Prostate gland (tissue), 2 donors: ENCODE measurements around the gene CCL19. TPM values are rescaled to one million over a fixed set of nuclear protein-coding genes. Genes with fewer than 3 reads are reported as not detected.

ENCODE experiments used
- DNase-seq: peaks from one replicate; pipeline ENCODE4 v3.0.0-alpha.2; 2019; ENCODE audit warnings: low spot score
- H3K27ac ChIP-seq, 2 donors: fragments of 200-600 bp; sonication (generic); 2 replicates each; pipeline ENCODE4 v1.5.1; 2017 to 2019
- H3K27me3 ChIP-seq: fragments of 200-600 bp; sonication (generic); replicated peaks from 2 replicates; pipeline ENCODE4 v1.5.1; 2019; ENCODE audit not compliant: insufficient read depth
- H3K36me3 ChIP-seq, 2 donors: fragments of 200-600 bp; sonication (generic); 1 replicate in 1 of 2; 2 replicates in 1 of 2; pipeline versions ENCODE4 v1.5.1 to v1.8.1; 2017 to 2019
- H3K4me1 ChIP-seq: fragments of 200-600 bp; sonication (generic); replicated peaks from 2 replicates; pipeline ENCODE4 v1.5.1; 2019
- H3K4me3 ChIP-seq, 2 donors: fragments of 200-600 bp; sonication (generic); 2 replicates each; pipeline ENCODE4 v1.5.1; 2017 to 2019
- H3K9me3 ChIP-seq: fragments of 200-600 bp; sonication (generic); 2 replicates; pipeline ENCODE4 v1.5.1; 2017
- CTCF ChIP-seq, 4 experiments: fragments of 200-600 bp in 2 of 4; fragments of 450-650 bp in 2 of 4; sonication (generic) in 2 of 4; IDR thresholded peaks; 1 replicate in 3 of 4; 2 replicates in 1 of 4; pipeline ENCODE4 v1.5.1; 2016 to 2019; ENCODE audit warnings: antibody characterized with exemption in 4 of 4, mild to moderate bottlenecking in 2 of 4, moderate library complexity in 2 of 4
- POLR2A ChIP-seq: fragments of 450-650 bp; IDR thresholded peaks from one replicate; pipeline ENCODE4 v1.6.1; 2016; ENCODE audit warnings: antibody characterized with exemption, mild to moderate bottlenecking
- POLR2AphosphoS5 ChIP-seq: sonication (generic); formaldehyde crosslinking; IDR thresholded peaks from one replicate; pipeline ENCODE4 v1.6.1; 2017; ENCODE audit warnings: antibody characterized with exemption
- WGBS: methylation state at CpG from one replicate; pipeline ENCODE4 v1.1.5; 2018; 5-methylcytosine and 5-hydroxymethylcytosine counted together
- intact Hi-C: fragments of 100-400 bp; cut with DNase I; formaldehyde crosslinking; loops from one replicate; pipeline ENCODE4 v1.14.2; 2022
- total RNA-seq, 2 donors: library from RNA; depleted of rRNA; stranded (reverse); fragments of >200 nt; gene quantifications; one replicate each; pipeline ENCODE4 v1.1.0, GENCODE V29; 2016

The CCL19 gene
- total RNA-seq, 2 donors from 2014 or later, result 1.8 TPM; not detected in 1

- WGBS, result 77% methylated on average over 5 of the region's 5 CpGs
- intact Hi-C loops, result no loop called here
- H3K27ac ChIP-seq, result no peak overlapping the region
- no peaks in the 10 kb centered on the region for H3K9me3 ChIP-seq
- DNase-seq, result no peak
- H3K36me3 ChIP-seq, result no peaks in the 10 kb centered on the region
- H3K4me1 ChIP-seq, result peaks cover 10% of the 10 kb centered on the region
- TF ChIP-seq POLR2AphosphoS5, result no peak
- no peak for TF ChIP-seq CTCF (IDR thresholded peaks at IDR 0.05)
- TF ChIP-seq POLR2A, result no peak
- no peaks in the 10 kb centered on the region for H3K27me3 ChIP-seq
- H3K4me3 ChIP-seq, result no peak overlapping the region
These were observed 4.8 kb downstream of the CCL19 start for GRCh38 chr9:34686231-34686630.

GRCh38 chr9:34685591-34685990, 5.5 kb downstream of the CCL19 start:
- 95% methylated on average over 4 of the region's 4 CpGs for WGBS

GRCh38 chr9:34684816-34685215, 6.3 kb downstream of the CCL19 start:
- TF ChIP-seq CTCF (IDR thresholded peaks at IDR 0.05) (no peak), POLR2A (no peak), POLR2AphosphoS5 (no peak)
- Histone ChIP-seq H3K36me3 (no peaks in the 10 kb centered on the region), H3K27me3 (no peaks in the 10 kb centered on the region), H3K4me3 (no peak overlapping the region), H3K27ac (no peak overlapping the region), H3K4me1 (peaks cover 10% of the 10 kb centered on the region), H3K9me3 (no peaks in the 10 kb centered on the region)
- WGBS, result 96% methylated on average over 4 of the region's 4 CpGs
- no peak for DNase-seq
- intact Hi-C loops, result no loop called here

More at GRCh38 chr9:34685591-34685990, 5.5 kb downstream of the CCL19 start:
- no peaks in the 10 kb centered on the region for H3K27me3 ChIP-seq
- H3K4me1 ChIP-seq, result peaks cover 10% of the 10 kb centered on the region
- H3K36me3 ChIP-seq, result no peaks in the 10 kb centered on the region
- intact Hi-C loops, result no loop called here
- H3K27ac ChIP-seq, result no peak overlapping the region
- H3K9me3 ChIP-seq, result no peaks in the 10 kb centered on the region
- no peak overlapping the region for H3K4me3 ChIP-seq
- TF ChIP-seq POLR2AphosphoS5, result no peak
- TF ChIP-seq POLR2A, result no peak
- no peak for TF ChIP-seq CTCF (IDR thresholded peaks at IDR 0.05)
- DNase-seq, result no peak

- TF ChIP-seq POLR2A, result no peak
- TF ChIP-seq CTCF (IDR thresholded peaks at IDR 0.05), result no peak
- no peak for TF ChIP-seq POLR2AphosphoS5
- WGBS, result 97% methylated on average over 4 of the region's 4 CpGs
- no peaks in the 10 kb centered on the region for H3K27me3 ChIP-seq
- H3K9me3 ChIP-seq, result no peaks in the 10 kb centered on the region
- H3K4me3 ChIP-seq, result no peak overlapping the region
- no peak overlapping the region for H3K27ac ChIP-seq
- intact Hi-C loops, result no loop called here
- peaks cover 8% of the 10 kb centered on the region for H3K4me1 ChIP-seq
- no peak for DNase-seq
- H3K36me3 ChIP-seq, result no peaks in the 10 kb centered on the region
These were observed 6.9 kb downstream of the CCL19 start for GRCh38 chr9:34684145-34684544.

GRCh38 chr9:34675869-34676268, 15.2 kb downstream of the CCL19 start:
- TF ChIP-seq POLR2A (no peak), POLR2AphosphoS5 (no peak), CTCF (IDR thresholded peaks at IDR 0.05) (no peak)
- Histone ChIP-seq H3K27me3 (no peaks in the 10 kb centered on the region), H3K27ac (no peak overlapping the region), H3K4me3 (no peak overlapping the region), H3K9me3 (no peaks in the 10 kb centered on the region), H3K36me3 (no peaks in the 10 kb centered on the region), H3K4me1 (no peaks in the 10 kb centered on the region)
- intact Hi-C loops, result no loop called here
- no peak for DNase-seq
- 92% methylated on average over 2 of the region's 2 CpGs for WGBS
